ENCODE measurements around the gene CAPN5.

GRCh38 chr11:77040889-77041288 lies 25.9 kb upstream of the CAPN5 start:
- TF ChIP-seq CTCF (IDR thresholded peaks at IDR 0.05), result no peak
- TF ChIP-seq POLR2A (IDR thresholded peaks at IDR 0.05; ENCODE audit: low read length), result no peak
- no peak for TF ChIP-seq EP300 (IDR thresholded peaks at IDR 0.05)
- TF ChIP-seq ELK1 (IDR thresholded peaks at IDR 0.05; ENCODE audit: low read depth, low read length), result no peak
- TF ChIP-seq CEBPB (IDR thresholded peaks at IDR 0.05), result no peak
- TF ChIP-seq EHMT2 (IDR thresholded peaks at IDR 0.05; ENCODE audit: low read depth), result no peak
- no peak for TF ChIP-seq USF2 (IDR thresholded peaks at IDR 0.05)
